Liver (tissue), 9 donors: ENCODE data around the gene GALNT17. TPM values are rescaled to one million over a fixed set of nuclear protein-coding genes. Genes with fewer than 3 reads are reported as not detected.

Experiments
- DNase-seq: peaks from one replicate; pipeline ENCODE4 v3.0.0-alpha.2; 2017; ENCODE audit warnings: low spot score
- H3K27ac ChIP-seq, 2 donors: one replicate each; pipeline ENCODE4 v1.7.0; 2013; ENCODE audit warnings: inconsistent platforms in 2 of 2, low read length in 2 of 2, control low read depth in 1 of 2, low read depth in 1 of 2, mild to moderate bottlenecking in 1 of 2
- H3K27me3 ChIP-seq, 4 donors: one replicate each; pipeline versions ENCODE4 v1.6.1 to v1.7.0; 2013; ENCODE audit warnings: low read length in 3 of 4, inconsistent platforms in 1 of 4, mild to moderate bottlenecking in 1 of 4, moderate library complexity in 1 of 4; ENCODE audit not compliant: control insufficient read depth in 4 of 4, insufficient read depth in 4 of 4
- H3K36me3 ChIP-seq, 4 donors: one replicate each; pipeline versions ENCODE4 v1.6.1 to v1.7.0; 2013; ENCODE audit warnings: low read length in 3 of 4, mild to moderate bottlenecking in 3 of 4, low read depth in 1 of 4, moderate library complexity in 1 of 4; ENCODE audit not compliant: control insufficient read depth in 4 of 4, insufficient read depth in 3 of 4
- H3K4me1 ChIP-seq, 4 donors: one replicate each; pipeline versions ENCODE4 v1.6.1 to v1.7.0; 2013; ENCODE audit warnings: low read length in 3 of 4, mild to moderate bottlenecking in 3 of 4, moderate library complexity in 1 of 4; ENCODE audit not compliant: control insufficient read depth in 4 of 4, insufficient read depth in 4 of 4
- H3K4me3 ChIP-seq, 3 donors: one replicate each; pipeline versions ENCODE4 v1.6.1 to v1.7.0; 2013; ENCODE audit warnings: low read length in 3 of 3, control low read depth in 1 of 3, low read depth in 1 of 3, mild to moderate bottlenecking in 1 of 3
- H3K9ac ChIP-seq, 2 donors: one replicate each; pipeline ENCODE4 v1.7.0; 2013; ENCODE audit warnings: low read length in 2 of 2, mild to moderate bottlenecking in 2 of 2, moderate library complexity in 2 of 2, control low read depth in 1 of 2, low read depth in 1 of 2
- H3K9me3 ChIP-seq, 4 donors: one replicate each; pipeline versions ENCODE4 v1.6.1 to v1.7.0; 2013; ENCODE audit warnings: low read length in 3 of 4; ENCODE audit not compliant: control insufficient read depth in 4 of 4
- EGR1 ChIP-seq, 2 donors: IDR thresholded peaks; 2 replicates each; pipeline ENCODE4 v1.6.1; 2016 to 2018; ENCODE audit warnings: antibody characterized with exemption in 2 of 2, low read depth in 2 of 2
- FOXA1 ChIP-seq: IDR thresholded peaks from 2 replicates; pipeline ENCODE4 v1.6.1; 2016; ENCODE audit warnings: antibody characterized with exemption
- FOXA2 ChIP-seq: IDR thresholded peaks from 2 replicates; pipeline ENCODE4 v1.6.1; 2016; ENCODE audit warnings: antibody characterized with exemption
- GABPA ChIP-seq, 2 donors: IDR thresholded peaks in 1 of 2; conservative IDR thresholded peaks in 1 of 2; 2 replicates each; pipeline ENCODE4 v1.6.1; 2016; ENCODE audit warnings: antibody characterized with exemption in 2 of 2, mild to moderate bottlenecking in 1 of 2, moderate library complexity in 1 of 2
- HNF4A ChIP-seq, 2 donors: conservative IDR thresholded peaks; 2 replicates each; pipeline ENCODE4 v1.6.1; 2016; ENCODE audit warnings: antibody characterized with exemption in 2 of 2, mild to moderate bottlenecking in 2 of 2
- HNF4G ChIP-seq: IDR thresholded peaks from 2 replicates; pipeline ENCODE4 v1.6.1; 2016; ENCODE audit warnings: antibody characterized with exemption
- NR2F2 ChIP-seq: IDR thresholded peaks from 2 replicates; pipeline ENCODE4 v1.6.1; 2016; ENCODE audit warnings: antibody characterized with exemption
- RAD21 ChIP-seq, 2 donors: IDR thresholded peaks; 2 replicates each; pipeline ENCODE4 v1.6.1; 2016; ENCODE audit warnings: antibody characterized with exemption in 2 of 2, mild to moderate bottlenecking in 2 of 2
- RXRA ChIP-seq, 2 donors: IDR thresholded peaks; 2 replicates each; pipeline ENCODE4 v1.6.1; 2017 to 2018; ENCODE audit warnings: antibody characterized with exemption in 2 of 2, mild to moderate bottlenecking in 1 of 2
- SP1 ChIP-seq: IDR thresholded peaks from 2 replicates; pipeline ENCODE4 v1.6.1; 2018; ENCODE audit warnings: antibody characterized with exemption, mild to moderate bottlenecking
- TAF1 ChIP-seq: conservative IDR thresholded peaks from 2 replicates; pipeline ENCODE4 v1.6.1; 2016; ENCODE audit warnings: antibody characterized with exemption, mild to moderate bottlenecking
- YY1 ChIP-seq: IDR thresholded peaks from 2 replicates; pipeline ENCODE4 v1.6.1; 2016; ENCODE audit warnings: antibody characterized with exemption, mild to moderate bottlenecking
- WGBS: extraction: QIAGEN DNeasy Blood & Tissue Kit; methylation state at CpG from one replicate; pipeline ENCODE4 v1.1.7; 2013; 5-methylcytosine and 5-hydroxymethylcytosine counted together
- polyA plus RNA-seq, 2 donors: library from polyadenylated mRNA; stranded (reverse) in 1 of 2; unstranded in 1 of 2; fragments of 200-250 nt in 1 of 2; fragments of >200 nt in 1 of 2; fragmentation: Nextera tagmentation in 1 of 2; extraction: Ambion mirVana in 1 of 2; gene quantifications; one replicate each; pipeline versions ENCODE4 v1.2.1 to v1.2.3, GENCODE V29; 2013 to 2015
- total RNA-seq, 2 donors: library from RNA; depleted of rRNA; stranded (reverse); fragments of >200 nt; gene quantifications; one replicate each; pipeline ENCODE4 v1.2.3, GENCODE V29; 2014
- TF ChIP-seq, protein P1 (sequence below): IDR thresholded peaks from 2 replicates; pipeline ENCODE4 v1.6.1; 2016; ENCODE audit warnings: antibody characterized with exemption
- TF ChIP-seq, protein P2 (sequence below): IDR thresholded peaks from 2 replicates; pipeline ENCODE4 v1.6.1; 2016; ENCODE audit warnings: antibody characterized with exemption
- TF ChIP-seq, protein P3 (sequence below): IDR thresholded peaks from 2 replicates; pipeline ENCODE4 v1.6.1; 2016; ENCODE audit warnings: antibody characterized with exemption
- TF ChIP-seq, protein P4 (sequence below): fragments of 150-350 bp; IDR thresholded peaks from 2 replicates; pipeline ENCODE4 v1.5.1; 2017; ENCODE audit warnings: improper control_type of control experiment, low read depth, low read length; ENCODE audit not compliant: missing input control
- TF ChIP-seq, protein P5 (sequence below): IDR thresholded peaks from 2 replicates; pipeline ENCODE4 v1.6.1; 2016; ENCODE audit warnings: antibody characterized with exemption, mild to moderate bottlenecking
- donor health status: healthy.
- donor health status: healthy.
- donor health status: healthy.
- donor health status: healthy.
- donor health status: healthy.

The GALNT17 gene
- total and polyA plus RNA-seq, 4 donors, result 0.10 to 0.42 (median 0.37) TPM; not detected in 1

DNA sequence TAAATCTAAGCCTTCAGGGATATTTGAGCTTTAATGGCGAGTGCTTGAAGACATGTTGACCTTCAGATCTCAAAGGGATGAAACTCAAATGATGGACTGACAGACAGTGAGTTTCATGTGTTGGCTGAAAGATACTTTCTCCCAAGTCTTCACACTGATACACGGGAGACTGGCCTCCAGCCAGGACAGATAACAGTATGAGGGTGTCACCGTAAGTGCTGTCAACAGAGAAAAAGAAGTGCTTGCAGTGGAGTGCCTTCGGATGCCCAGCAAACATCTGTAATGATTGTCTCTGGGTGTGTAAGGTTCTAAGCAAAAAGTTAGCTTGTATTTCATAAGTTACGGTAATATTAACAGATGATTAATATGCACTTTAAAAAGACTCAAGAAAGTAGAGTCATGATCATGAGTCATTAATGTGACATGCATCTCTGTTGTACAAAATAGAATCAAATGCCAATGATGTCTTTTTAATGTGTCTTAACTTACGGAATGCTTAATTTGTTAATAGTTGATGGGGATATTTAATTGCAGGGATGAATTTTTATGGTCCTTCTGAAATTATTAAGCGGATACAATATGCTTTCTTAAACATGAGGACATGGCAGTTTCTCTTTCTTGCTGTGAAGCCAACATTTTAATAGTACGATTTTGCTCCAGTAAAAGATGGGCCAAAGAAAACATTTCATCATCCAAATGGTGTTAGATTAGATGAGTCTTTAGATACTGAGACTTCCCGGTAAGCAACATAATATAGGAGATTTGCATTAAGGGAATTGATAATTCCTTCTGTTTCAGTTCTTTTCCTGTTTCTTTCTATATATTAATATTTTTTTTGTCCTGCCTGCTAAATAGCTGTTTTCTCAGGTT is 292.5 kb downstream of the GALNT17 start:
- TF ChIP-seq HNF4A (conservative IDR thresholded peaks at IDR 0.05) (no peak), YY1 (no peak), RXRA (IDR thresholded peaks at IDR 0.05) (no peak), SP1 (no peak), HNF4G (no peak), GABPA (IDR thresholded peaks at IDR 0.05 in 1 of 2, conservative IDR thresholded peaks at IDR 0.05 in 1 of 2) (no peak), NR2F2 (no peak)
- TF ChIP-seq, protein P1, sequence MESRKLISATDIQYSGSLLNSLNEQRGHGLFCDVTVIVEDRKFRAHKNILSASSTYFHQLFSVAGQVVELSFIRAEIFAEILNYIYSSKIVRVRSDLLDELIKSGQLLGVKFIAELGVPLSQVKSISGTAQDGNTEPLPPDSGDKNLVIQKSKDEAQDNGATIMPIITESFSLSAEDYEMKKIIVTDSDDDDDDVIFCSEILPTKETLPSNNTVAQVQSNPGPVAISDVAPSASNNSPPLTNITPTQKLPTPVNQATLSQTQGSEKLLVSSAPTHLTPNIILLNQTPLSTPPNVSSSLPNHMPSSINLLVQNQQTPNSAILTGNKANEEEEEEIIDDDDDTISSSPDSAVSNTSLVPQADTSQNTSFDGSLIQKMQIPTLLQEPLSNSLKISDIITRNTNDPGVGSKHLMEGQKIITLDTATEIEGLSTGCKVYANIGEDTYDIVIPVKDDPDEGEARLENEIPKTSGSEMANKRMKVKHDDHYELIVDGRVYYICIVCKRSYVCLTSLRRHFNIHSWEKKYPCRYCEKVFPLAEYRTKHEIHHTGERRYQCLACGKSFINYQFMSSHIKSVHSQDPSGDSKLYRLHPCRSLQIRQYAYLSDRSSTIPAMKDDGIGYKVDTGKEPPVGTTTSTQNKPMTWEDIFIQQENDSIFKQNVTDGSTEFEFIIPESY, result no peak
- TF ChIP-seq, protein P2, sequence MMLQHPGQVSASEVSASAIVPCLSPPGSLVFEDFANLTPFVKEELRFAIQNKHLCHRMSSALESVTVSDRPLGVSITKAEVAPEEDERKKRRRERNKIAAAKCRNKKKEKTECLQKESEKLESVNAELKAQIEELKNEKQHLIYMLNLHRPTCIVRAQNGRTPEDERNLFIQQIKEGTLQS, result no peak
- TF ChIP-seq, protein P3, sequence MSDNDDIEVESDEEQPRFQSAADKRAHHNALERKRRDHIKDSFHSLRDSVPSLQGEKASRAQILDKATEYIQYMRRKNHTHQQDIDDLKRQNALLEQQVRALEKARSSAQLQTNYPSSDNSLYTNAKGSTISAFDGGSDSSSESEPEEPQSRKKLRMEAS, result no peak
- TF ChIP-seq, protein P4, sequence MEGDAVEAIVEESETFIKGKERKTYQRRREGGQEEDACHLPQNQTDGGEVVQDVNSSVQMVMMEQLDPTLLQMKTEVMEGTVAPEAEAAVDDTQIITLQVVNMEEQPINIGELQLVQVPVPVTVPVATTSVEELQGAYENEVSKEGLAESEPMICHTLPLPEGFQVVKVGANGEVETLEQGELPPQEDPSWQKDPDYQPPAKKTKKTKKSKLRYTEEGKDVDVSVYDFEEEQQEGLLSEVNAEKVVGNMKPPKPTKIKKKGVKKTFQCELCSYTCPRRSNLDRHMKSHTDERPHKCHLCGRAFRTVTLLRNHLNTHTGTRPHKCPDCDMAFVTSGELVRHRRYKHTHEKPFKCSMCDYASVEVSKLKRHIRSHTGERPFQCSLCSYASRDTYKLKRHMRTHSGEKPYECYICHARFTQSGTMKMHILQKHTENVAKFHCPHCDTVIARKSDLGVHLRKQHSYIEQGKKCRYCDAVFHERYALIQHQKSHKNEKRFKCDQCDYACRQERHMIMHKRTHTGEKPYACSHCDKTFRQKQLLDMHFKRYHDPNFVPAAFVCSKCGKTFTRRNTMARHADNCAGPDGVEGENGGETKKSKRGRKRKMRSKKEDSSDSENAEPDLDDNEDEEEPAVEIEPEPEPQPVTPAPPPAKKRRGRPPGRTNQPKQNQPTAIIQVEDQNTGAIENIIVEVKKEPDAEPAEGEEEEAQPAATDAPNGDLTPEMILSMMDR, result no peak
- TF ChIP-seq, protein P5, sequence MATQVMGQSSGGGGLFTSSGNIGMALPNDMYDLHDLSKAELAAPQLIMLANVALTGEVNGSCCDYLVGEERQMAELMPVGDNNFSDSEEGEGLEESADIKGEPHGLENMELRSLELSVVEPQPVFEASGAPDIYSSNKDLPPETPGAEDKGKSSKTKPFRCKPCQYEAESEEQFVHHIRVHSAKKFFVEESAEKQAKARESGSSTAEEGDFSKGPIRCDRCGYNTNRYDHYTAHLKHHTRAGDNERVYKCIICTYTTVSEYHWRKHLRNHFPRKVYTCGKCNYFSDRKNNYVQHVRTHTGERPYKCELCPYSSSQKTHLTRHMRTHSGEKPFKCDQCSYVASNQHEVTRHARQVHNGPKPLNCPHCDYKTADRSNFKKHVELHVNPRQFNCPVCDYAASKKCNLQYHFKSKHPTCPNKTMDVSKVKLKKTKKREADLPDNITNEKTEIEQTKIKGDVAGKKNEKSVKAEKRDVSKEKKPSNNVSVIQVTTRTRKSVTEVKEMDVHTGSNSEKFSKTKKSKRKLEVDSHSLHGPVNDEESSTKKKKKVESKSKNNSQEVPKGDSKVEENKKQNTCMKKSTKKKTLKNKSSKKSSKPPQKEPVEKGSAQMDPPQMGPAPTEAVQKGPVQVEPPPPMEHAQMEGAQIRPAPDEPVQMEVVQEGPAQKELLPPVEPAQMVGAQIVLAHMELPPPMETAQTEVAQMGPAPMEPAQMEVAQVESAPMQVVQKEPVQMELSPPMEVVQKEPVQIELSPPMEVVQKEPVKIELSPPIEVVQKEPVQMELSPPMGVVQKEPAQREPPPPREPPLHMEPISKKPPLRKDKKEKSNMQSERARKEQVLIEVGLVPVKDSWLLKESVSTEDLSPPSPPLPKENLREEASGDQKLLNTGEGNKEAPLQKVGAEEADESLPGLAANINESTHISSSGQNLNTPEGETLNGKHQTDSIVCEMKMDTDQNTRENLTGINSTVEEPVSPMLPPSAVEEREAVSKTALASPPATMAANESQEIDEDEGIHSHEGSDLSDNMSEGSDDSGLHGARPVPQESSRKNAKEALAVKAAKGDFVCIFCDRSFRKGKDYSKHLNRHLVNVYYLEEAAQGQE, result no peak
- no peaks in the 10 kb centered on the region for H3K27me3 ChIP-seq

DNA sequence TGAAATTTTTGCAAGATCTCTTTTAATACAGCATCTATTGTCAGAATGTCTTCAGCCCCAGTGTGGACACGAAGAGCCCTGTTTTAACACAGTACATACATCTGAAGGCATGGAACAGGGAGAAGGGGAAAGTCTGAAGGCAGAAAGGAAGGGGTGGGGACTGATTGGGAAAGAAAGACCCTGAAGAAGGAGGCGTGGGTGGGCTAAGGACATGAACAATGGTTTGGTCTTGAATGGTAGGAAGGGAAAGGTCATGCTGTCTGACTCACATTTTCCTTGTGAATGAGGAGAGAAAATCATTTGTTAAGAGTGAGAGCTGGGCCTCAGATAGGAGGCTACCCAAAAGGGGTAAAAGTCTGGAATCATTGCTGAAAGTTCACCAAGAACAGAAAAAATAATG is 297.1 kb downstream of the GALNT17 start:
- no peak for DNase-seq
- H3K27me3 ChIP-seq, result no peaks in the 10 kb centered on the region
- no peaks in the 10 kb centered on the region for H3K4me1 ChIP-seq
- no peak overlapping the region for H3K4me3 ChIP-seq
- no peak overlapping the region for H3K27ac ChIP-seq
- no peak overlapping the region for H3K9ac ChIP-seq
- H3K9me3 ChIP-seq, result no peaks in the 10 kb centered on the region
- no peaks in the 10 kb centered on the region for H3K36me3 ChIP-seq
- TF ChIP-seq, protein P3, result no peak
- TF ChIP-seq YY1, result no peak
- TF ChIP-seq HNF4G, result no peak
- no peak for TF ChIP-seq FOXA2
- no peak for TF ChIP-seq RAD21 (IDR thresholded peaks at IDR 0.05)
- no peak for TF ChIP-seq TAF1
- no peak for TF ChIP-seq EGR1 (IDR thresholded peaks at IDR 0.05; ENCODE audit: low read depth in 2 of 2)
- TF ChIP-seq FOXA1, result no peak
- no peak for TF ChIP-seq NR2F2
- TF ChIP-seq, protein P5, result no peak
- TF ChIP-seq SP1, result no peak
- WGBS, result 58% methylated on average over 2 of the region's 2 CpGs

More for the DNA sequence above, 292.5 kb downstream of the GALNT17 start:
- no peak overlapping the region for H3K4me3 ChIP-seq
- H3K27ac ChIP-seq, result no peak overlapping the region
- 58% methylated on average over 9 of the region's 9 CpGs for WGBS
- H3K9me3 ChIP-seq, result peaks cover 0 to 6% (median 0%) of the 10 kb centered on the region in 4 donors
- no peak overlapping the region for H3K9ac ChIP-seq
- no peaks in the 10 kb centered on the region for H3K36me3 ChIP-seq
- no peaks in the 10 kb centered on the region for H3K4me1 ChIP-seq
- DNase-seq, result no peak
